Amniotic epithelial cell (primary cell): ENCODE data around the gene LSP1.
"Not testable (repeated sequence)": the region's sequence is repeated elsewhere in the genome, so short reads cannot be mapped to it uniquely, and the experiment has no call there.

Experiments used
- DNase-seq: peaks from one replicate; pipeline ENCODE4 v3.0.0-alpha.2; 2010; ENCODE audit warnings: low read depth

The LSP1 gene

DNA sequence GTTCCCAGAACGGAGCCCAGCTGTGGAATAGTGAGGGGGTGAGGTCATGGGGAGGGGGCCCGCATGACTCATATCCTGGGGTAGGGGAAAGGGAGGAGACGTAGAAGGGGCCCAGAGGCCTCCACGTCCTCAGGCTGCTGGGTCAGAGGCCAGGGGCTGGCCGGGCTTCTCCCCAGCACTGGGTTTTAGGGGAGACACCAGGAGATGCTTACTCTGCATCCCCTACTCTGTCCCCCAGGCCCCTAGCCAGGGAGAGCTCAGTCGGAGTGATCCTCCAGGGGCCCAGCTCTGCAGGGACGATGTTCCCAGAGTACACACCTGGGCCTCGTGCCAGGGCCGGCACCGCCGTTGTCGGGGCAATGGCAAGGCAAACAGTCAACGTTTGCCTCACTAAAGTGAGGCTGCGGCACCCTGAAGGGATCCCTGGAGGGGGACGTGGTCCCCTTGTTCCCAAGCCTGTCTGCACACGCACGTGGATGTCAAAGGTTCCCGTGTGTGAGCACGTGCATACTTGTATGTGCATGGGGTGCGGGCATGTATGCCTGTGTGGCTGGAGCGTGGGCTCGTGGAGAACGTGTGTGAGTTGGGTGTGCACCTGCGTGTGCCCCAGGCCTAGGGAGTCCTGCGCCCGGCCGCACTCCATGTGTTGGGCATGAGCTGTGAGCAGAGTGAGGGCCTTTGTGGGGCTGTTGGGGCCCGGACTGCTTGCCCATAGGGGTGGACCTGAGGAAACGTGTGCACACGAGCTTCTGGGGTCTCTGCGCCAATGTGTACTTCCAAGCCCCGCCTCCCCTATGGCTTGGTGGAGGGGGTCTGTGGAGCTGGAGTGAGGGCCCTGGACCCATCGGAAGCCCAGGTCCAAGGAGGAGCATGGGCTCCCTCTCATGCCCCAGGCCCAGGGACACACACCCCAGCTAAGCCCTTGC, 24.6 kb downstream of the LSP1 start:
- peak; percentile 61 for DNase-seq

DNA sequence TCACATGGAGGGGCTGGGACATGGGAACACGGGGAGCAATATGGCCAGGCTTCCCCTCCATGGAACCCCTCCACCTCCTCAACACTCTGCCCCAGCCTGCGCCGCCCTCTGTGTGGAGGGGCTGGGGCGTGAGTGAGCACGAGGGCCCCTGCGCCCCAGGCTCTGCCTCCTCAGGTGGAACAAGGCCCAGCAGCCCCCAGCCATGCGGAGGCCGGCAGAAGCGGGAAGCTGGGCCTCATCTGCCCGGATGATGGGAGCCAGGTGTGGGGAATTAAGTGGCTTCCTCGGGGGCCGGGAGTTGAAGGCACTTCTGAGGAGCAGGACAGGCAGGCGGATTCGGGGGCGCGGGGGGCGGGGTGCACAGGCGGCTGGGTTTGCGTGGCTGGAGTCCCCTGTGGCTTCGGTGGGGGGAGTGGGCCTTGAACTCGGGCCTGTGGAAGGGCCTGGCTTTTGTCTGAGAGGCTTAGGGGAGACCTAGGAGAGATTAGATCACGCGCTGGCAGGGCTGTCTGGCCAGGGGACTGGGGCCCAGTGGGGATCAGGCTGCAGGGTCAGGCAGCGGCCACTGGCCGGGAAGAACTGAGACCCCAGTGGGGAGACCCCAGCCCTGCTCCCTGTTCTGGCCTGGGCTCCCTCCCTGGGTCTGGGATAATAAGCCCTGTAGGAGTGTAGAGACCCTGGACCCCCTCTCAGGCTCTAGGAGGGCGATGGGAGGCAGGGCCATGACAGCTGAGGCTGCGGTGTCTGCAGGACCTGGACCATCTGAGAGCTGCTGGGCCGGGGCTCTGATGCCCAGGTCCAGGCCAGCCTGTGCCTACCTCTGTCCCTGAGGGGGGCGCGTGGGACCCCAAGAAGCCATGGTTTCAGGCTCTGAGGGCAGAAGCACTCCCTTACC, 25.5 kb downstream of the LSP1 start:
- peak; percentile 71 for DNase-seq

DNA sequence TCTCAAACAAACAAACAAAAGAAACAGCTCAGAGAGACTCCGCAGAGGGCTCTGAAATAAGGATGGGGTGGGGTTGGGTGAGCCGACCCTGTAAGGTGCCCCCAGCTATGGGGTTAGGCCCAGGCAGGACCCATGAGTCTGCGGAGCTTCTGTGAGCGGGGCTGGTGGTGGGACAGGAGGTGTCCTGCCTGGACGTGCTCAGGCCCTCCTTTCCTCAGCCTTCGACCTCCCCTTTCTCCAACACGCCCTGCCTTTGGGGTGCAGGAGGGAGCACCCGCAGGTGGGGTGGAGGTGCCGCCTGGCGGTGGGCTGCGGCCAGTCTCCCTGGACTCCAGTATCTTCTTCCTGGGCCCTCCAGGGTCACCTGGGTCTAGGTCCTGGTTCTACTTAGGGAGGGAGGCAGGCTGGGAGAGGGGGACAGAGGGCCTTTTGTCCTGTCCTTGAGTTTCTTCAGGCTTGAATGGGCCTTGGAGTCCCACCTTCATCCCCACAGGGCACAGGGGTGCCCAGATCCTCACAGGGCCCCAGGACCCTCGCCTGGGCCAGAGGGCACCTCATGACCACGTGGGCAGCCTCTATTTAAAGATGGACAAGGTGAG, 26.6 kb downstream of the LSP1 start:
- no peak for DNase-seq

DNA sequence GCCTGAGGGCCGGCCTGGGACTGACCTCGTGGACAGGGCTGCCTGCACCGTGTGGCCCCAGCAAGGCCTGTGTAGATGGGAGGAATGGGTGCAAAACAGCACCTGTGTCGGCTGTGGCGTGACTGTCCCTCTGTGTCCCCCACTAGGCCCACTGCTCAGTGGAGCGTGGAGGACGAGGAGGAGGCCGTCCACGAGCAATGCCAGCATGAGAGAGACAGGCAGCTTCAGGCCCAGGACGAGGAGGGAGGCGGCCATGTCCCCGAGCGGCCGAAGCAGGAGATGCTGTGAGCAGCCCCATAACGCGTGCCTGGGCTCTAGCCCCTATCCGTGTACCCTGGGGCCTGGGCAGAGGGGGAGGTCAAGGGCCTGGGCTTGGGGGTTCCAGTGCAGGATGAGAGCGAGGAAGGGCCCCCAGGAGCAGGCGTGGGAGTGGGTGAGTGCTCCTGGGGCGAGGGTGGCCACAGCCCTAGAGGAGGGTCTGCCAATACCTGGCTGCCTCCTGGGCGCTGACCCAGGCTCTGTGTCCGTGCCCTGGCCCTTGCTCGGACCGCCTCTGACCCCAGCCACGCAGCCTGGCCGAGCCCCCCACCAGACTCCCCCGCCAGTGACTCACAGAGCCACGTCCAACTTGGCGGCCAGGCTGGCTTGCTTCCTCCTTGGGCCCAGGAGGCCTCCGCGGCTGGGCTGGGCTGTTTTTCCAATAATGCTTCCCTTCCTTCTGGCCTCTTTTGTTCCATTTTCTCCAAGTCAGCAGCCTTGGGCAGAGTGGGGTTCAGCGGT, 27.2 kb downstream of the LSP1 start:
- no peak for DNase-seq

DNA sequence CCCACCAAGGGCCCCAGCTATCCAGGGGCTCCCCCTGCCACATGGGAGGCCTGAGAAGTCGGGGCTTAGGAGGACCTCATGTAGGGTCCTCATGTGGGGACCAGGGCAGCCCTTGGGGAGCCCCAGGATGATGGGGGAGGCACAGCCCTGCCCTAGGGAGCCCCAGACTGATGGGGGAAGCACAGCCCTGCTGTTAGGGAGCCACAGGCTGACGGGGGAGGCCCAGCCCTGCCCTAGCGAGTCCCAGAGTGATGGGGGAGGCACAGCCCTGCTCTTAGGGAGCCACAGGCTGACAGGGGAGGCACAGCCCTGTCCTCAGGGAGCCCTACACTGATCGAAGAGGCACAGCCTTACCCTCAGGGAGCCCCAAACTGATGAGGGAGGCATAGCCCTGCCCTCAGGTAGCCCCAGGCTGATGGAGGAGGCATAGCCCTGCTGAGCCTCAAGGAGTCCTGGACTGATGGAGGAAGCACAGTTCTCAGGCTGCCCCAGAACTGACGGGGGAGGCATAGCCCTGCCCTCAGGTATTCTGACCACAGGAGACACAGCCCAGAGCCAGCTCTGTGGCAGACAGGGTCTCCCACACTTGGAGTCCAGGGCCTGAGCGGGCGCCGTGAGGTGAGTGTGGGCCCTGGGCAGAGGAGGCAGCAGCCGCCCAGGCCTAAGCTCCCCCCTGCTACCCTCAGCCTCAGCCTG, 28.0 kb downstream of the LSP1 start:
- no peak for DNase-seq

DNA sequence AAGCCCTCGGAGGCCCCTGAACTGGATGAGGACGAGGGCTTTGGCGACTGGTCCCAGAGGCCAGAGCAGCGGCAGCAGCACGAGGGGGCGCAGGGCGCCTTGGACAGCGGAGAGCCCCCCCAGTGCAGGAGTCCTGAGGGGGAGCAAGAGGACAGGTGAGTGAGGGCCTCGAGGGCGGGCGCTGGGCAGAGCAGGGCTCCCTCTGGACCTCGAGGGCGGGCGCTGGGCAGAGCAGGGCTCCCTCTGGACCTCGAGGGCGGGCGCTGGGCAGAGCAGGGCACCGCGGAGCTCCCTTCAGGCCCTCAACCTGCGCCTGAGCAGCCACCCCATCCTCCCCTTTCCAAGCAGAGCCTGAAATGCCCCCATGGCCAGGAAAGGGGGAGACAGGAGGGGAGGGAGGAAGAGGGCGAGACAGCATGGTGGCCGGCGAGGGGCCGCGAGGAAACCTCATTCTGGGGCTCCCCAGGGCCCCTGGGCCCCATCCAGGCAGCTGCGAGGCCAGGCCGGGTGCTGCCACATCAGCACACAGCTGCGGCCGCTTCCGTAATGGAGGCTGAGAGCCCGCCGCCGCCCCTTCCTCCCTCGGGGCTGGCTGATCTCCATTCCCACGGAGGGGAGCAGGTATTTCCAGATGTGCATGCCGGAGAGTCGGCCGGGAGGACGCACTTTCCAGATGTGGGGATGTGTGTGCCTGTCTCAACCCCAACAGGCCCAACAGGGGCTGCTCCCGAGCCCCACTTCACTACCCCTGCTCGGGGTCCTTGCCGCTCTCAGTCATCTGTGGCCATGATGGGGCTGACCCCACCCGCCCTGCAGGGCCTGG, 28.8 kb downstream of the LSP1 start:
- DNase-seq, result no peak

DNA sequence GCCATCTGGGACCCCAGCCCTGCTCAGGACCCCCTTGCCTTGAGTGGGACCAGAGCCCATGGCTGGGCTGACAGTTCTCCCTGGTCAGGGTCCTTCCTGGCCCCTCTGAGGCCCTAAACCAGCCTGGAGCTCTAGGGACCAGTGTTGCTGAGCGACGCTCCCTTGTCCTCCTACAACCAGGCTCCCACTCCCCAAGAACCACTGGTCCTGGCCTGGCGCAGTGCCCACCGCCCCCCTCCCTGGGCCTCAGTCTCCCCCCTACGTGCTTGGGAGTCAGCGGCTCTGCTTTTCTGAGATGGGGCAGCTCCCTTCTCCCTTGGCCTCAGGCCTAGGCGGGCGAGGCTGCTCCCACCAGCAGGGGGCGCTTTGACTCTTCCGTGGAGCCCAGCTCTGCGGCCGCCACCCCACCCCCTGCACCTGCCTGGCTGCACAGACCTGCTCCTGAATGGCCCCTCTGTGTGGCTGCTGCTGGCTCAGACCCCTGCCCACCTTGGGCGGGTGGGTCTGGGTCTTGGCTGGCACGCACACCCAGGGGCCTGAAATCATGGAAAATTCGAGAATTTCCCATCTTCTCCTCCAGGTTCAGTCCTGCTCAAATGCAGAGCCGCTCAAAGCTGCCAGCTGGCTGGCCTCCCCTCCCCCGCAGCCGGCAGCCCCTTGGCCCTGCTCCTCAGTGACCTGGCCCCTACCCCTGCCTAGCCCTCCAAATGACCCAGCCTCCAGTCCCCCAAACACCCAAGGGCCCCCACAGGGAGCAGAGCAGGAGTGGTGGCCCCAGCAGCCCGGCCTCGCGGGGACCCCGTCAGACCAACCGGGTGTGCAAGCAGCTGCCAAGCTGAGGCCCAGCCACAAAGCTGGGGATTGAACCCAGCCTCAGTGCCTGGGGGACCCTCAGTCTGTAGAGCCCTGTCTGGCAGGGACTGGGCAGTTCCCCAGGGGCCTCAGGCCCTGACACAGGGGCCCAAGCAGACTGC, 29.7 kb downstream of the LSP1 start:
- DNase-seq, result peak; percentile 53

DNA sequence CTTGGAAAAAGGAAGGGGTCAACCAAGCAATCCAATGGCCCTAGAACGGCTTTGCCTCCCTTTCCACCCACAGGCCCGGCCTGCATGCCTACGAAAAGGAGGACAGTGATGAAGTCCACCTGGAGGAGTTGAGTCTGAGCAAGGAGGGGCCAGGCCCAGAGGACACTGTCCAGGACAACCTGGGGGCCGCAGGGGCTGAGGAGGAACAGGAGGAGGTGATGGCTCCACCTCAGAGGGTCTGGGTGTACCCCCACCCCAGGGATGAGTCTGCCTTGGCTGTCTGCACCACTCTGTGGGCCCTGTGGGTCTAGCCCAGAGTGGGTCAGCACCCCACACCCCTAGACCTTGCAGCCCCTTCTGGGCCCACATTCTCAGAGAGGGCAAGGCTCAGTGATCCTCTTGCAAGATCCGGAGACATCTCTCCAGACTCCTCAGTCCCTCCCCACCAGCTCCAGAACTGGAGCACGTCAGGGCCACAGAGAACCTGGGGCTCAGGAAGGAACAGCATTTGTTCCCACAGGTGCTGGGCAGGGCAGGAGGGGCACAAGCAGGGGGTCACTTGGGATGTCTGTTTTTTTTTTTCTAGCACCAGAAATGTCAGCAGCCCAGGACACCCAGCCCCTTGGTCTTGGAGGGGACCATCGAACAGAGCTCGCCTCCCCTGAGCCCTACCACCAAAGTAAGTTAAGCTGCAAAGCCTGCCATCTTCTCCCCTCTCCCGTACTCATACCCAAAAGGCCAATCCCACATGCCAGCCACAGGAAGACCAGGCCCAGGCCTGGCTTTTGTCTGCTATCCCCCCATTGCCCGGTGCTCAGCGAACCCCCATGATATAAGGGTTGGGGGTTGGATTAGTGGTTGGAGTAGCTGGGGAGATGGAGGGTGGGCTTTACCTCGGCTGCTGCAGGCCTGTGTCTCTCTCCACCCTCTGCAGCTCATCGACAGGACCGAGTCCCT, 30.7 kb downstream of the LSP1 start:
- no peak for DNase-seq

DNA sequence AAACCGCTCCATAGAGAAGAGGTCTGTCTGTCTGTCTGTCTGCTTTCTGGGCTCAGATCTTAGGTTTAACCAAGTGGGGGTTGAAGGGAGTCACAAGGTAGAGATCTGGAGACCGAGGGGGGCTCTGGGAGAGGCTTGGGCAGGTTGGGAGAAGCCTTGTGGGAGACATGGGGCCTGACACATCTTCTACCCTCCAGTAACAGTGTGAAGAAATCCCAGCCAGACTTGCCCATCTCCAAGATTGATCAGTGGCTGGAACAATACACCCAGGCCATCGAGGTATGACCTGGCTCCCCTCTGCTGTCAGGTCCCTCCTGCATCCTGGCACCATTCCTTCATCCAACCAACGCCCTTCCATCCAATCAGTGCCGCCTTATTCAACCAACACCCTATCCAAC, 31.4 kb downstream of the LSP1 start:
- DNase-seq, result no peak

DNA sequence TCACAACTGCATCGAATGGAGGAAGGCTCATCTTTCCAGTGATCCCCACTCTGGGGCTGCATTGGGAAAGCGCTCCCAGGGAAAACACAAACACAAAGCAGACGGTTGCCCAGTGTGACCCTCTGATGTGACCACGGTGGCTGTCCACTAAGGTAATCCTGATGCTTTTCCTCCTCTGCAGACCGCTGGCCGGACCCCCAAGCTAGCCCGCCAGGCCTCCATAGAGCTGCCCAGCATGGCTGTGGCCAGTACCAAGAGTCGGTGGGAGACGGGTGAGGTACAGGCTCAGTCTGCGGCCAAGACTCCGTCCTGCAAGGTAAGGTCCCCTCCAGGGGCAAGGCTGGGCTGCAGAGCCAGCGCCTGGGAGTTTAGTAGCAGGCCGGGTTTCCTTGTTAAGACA, 33.7 kb downstream of the LSP1 start:
- not testable (repeated sequence) for DNase-seq

DNA sequence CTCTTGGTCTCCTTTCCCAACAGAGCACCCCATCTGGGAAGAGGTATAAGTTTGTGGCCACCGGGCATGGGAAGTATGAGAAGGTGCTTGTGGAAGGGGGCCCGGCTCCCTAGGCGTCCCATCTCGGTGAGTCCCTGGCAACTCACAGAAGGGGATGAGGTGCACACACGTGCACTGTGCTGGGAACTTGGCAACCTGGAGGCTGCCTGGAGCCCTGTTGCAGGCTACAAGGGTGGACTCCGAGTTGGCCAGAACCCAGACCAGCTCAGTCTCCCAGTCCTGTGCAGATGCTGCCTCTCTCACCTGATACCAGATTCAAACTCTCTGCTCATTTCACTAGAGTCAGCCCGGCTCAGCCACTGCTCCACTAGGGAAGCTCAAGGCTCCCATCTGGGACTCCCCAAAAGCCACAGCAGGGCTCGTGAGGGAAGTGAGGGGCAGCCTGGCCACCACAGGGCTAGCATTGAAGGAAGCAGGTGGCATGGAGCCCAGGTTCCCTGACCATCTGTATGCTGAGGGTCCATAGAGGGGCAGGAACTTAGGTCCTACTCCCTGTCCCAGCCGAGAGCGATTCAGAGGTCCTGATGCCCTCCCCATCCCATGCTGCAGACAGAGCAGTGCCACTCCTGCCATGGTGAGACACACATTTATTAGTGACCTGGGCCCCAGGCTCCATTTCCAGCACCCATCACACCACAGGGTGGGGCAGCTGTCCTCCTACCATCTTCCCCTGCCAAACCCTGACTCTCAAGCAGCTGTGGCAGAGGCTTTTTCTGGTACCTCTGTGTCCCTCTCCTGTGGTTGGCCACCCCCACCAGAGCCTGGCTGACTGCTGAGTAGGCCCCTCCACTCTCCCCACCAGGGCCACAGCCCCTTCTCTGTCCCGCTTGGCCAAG, 34.8 kb downstream of the LSP1 start:
- DNase-seq, result no peak

DNA sequence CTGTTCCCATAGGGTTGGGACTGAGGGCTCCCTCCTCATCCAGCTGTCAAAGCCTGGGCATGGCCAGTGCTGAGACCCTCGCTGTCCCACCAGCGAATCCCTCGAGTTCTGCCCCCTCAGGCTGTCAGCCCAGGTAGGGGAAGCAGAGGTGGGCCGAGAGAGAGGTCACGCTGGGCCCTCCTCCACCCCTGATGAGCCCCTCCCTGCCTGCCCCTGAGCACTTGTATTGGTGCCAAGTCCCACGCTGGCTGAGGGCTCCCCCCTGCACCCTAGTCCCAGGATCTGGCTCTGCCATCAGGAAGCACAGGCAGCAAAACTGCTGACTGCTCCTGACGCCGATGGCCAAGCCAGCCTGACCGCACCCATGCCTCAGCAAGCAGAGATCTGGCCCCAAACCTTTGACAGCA, 35.5 kb downstream of the LSP1 start:
- DNase-seq, result no peak

DNA sequence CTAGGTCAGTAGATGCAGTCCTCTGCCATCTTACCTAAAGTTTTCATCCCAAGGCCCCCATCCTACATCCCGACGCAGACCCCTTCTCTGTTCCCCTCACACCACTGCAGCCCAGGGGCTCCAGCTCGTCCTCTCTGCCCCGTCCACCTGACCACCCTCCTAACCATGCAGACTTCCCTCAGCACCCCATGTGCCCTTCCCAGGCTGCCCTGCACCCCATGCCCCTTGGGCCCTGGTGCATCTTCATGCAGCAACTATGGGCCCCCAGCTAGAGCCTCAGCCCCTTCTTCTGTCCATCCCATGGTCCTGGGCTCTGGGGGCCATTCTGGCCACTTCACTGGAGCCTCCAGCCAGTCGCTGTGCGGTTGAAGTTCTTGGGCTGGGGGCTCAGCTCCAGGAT, 35.9 kb downstream of the LSP1 start:
- DNase-seq, result no peak

DNA sequence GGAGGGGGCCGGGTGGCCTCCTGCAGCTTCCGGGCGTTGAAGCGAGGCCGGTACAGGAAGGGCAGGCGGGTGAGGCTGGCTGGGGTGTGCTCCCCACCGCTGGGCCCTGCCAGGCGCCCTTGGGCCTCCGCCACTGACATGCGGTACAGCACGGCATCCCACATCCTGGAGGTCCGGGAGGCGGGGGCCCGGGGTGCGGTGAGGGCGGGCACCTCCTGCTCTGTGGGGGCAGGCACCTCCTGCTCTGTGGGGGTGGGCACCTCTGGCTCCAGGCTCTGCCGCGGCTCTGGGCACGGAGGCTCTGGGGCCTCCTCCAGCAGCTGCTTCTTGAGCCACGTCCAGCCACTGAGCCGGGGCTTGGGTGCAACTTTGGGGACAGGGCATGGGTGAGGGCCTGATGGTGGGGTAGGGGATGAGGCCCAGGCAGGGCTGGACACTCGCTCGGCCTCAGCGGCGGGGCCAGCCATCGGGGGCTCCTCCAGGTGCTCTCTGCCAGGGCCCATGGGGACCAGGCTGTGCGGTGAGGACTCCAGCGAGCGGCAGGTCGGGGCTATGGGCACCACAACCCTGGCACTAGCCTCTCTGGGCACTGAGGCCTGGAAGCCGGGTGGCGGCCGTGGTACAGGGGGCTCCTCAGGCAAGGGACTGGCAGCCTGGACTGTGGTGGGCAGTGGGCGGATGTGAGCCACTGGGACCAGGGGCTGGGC, 36.5 kb downstream of the LSP1 start:
- DNase-seq, result peak; percentile 27

DNA sequence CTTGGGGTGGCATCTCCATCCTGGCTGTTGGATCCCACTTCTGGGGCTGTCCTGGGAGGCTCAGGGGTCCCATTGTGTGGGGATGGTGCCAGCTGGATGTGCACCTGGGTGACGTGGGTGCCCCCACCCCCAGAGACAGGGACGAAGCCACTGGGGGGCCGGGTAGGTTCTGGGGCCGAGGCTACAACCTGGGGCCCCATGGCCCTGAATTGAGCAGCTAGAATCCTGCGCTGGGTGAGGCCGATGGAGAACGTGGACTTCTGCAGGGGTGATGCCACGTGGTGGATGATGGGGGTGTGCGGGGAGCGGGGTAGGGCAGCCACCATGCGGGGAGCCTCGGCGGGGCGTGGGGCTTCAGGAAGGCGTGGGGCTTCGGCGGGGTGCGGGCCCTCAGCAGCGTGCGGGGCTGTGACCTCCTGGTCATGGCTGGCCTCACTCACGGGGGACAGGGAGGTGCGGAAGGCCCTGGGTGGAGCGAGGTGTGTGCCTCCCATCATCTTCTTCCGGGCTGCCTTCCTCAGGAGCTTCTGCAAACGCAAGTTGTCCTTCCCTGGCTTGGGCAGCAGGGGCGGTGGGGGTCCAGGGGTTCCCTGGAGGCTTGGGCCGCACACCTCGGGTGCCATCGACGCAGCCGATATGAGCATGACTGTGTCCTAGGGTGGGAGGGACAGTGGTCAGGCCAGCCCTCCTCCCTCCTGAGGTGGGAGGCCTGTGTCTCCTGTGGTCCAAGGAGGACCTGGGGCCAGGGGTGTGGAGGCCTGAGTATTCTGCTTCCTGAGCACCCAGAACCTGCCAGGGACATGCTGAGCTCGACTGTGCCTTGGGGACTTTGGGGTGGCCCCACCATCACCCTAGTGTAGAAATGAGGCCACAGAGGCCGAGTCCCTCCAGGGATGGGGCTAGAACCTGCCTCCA, 37.3 kb downstream of the LSP1 start:
- no peak for DNase-seq
